IMR-90 (cell line): ENCODE measurements around the gene PRDM5. TPM values are rescaled to one million over a fixed set of nuclear protein-coding genes. Genes with fewer than 3 reads are reported as not detected.
A peak's percentile ranks its signal among the peaks of the same experiment; 100 is the strongest.

Experiments used
- ATAC-seq: fragments of 200-7000 bp; cut with Tn5 transposase; 2 replicates; pipeline ENCODE4 v1.9.1; 2020; ENCODE audit warnings: low read depth, mild to moderate bottlenecking, moderate library complexity
- BruUV-seq: library from RNA; stranded (reverse); fragments of 400-500 nt; replicated peaks from 2 replicates; lab custom pipeline; 2021; lab: Mats Ljungman, UMichigan
- CTCF ChIA-PET: fragments of 300-600 bp; formaldehyde crosslinking; extraction: SDS; loops from one replicate; lab custom pipeline; 2021; ENCODE audit warnings: antibody characterized with exemption; lab: Yijun Ruan, JAX
- POLR2A ChIA-PET: fragments of 300-600 bp; sonication (Branson Sonifier 250); formaldehyde crosslinking; loops from one replicate; lab custom pipeline; 2022; ENCODE audit warnings: antibody characterized with exemption; ENCODE audit not compliant: unreplicated experiment; lab: Charles Lee
- DNase-seq: peaks from one replicate; pipeline ENCODE4 v3.0.0; 2013
- H2AFZ ChIP-seq: replicated peaks from 2 replicates; pipeline ENCODE3; 2013; ENCODE audit warnings: low read length, mild to moderate bottlenecking; ENCODE audit not compliant: poor library complexity
- H2AK5ac ChIP-seq: 2 replicates; pipeline ENCODE4 v1.6.1; 2013; ENCODE audit warnings: low read depth, low read length, inconsistent platforms
- H2AK9ac ChIP-seq: replicated peaks from 2 replicates; pipeline ENCODE3; 2013; ENCODE audit warnings: mild to moderate bottlenecking, low read depth, low read length, moderate library complexity; ENCODE audit not compliant: poor library complexity
- H2BK120ac ChIP-seq: 2 replicates; pipeline ENCODE4 v1.6.1; 2013; ENCODE audit warnings: low read depth, low read length, inconsistent platforms
- H2BK15ac ChIP-seq: 3 replicates; pipeline ENCODE4 v1.6.1; 2013; ENCODE audit warnings: low read depth, low read length, inconsistent platforms
- H2BK20ac ChIP-seq: 2 replicates; pipeline ENCODE4 v1.6.1; 2013; ENCODE audit warnings: low read depth, mild to moderate bottlenecking, inconsistent platforms, low read length, moderate library complexity
- H2BK5ac ChIP-seq: 2 replicates; pipeline ENCODE4 v1.6.1; 2013; ENCODE audit warnings: mild to moderate bottlenecking, low read depth, low read length, inconsistent platforms; ENCODE audit not compliant: poor library complexity, severe bottlenecking
- H3K14ac ChIP-seq: replicated peaks from 2 replicates; pipeline ENCODE4 v1.6.1; 2013; ENCODE audit warnings: low read depth, low read length, inconsistent platforms
- H3K18ac ChIP-seq: 2 replicates; pipeline ENCODE4 v1.6.1; 2013; ENCODE audit warnings: low read depth, low read length, control low read depth
- H3K23ac ChIP-seq: 2 replicates; pipeline ENCODE4 v1.6.1; 2013; ENCODE audit warnings: low read depth, low read length, inconsistent platforms
- H3K27ac ChIP-seq: 2 replicates; pipeline ENCODE4 v1.5.1; 2013; ENCODE audit warnings: mild to moderate bottlenecking, control low read depth, low read length; ENCODE audit not compliant: insufficient read depth
- H3K27me3 ChIP-seq: 2 replicates; pipeline ENCODE4 v1.6.1; 2013; ENCODE audit warnings: low read length; ENCODE audit not compliant: control insufficient read depth, insufficient read depth
- H3K36me3 ChIP-seq: 2 replicates; pipeline ENCODE4 v1.6.1; 2013; ENCODE audit warnings: low read length, mixed read lengths; ENCODE audit not compliant: control insufficient read depth, insufficient read depth
- H3K4ac ChIP-seq: 2 replicates; pipeline ENCODE4 v1.6.1; 2013; ENCODE audit warnings: low read depth, low read length, inconsistent platforms
- H3K4me1 ChIP-seq: 2 replicates; pipeline ENCODE4 v1.6.1; 2013; ENCODE audit warnings: low read length, mixed read lengths; ENCODE audit not compliant: control insufficient read depth, insufficient read depth
- H3K4me2 ChIP-seq: 2 replicates; pipeline ENCODE4 v1.6.1; 2013; ENCODE audit warnings: low read depth, mild to moderate bottlenecking, control low read depth, low read length, moderate library complexity
- H3K4me3 ChIP-seq: 2 replicates; pipeline ENCODE4 v1.5.1; 2013; ENCODE audit warnings: low read depth, mild to moderate bottlenecking, control low read depth, low read length, moderate library complexity; ENCODE audit not compliant: insufficient read depth
- H3K56ac ChIP-seq: 2 replicates; pipeline ENCODE4 v1.6.1; 2013; ENCODE audit warnings: low read length, inconsistent platforms; ENCODE audit not compliant: insufficient read depth; ENCODE audit errors: extremely low read depth
- H3K79me1 ChIP-seq, 2 experiments: 2 replicates each; pipeline ENCODE4 v1.6.1; 2013; ENCODE audit warnings: low read length in 2 of 2, inconsistent platforms in 1 of 2, low read depth in 1 of 2
- H3K9ac ChIP-seq: 2 replicates; pipeline ENCODE4 v1.6.1; 2013; ENCODE audit warnings: low read depth, low read length, control low read depth
- H3K9me1 ChIP-seq: 2 replicates; pipeline ENCODE4 v1.6.1; 2013; ENCODE audit warnings: low read length, inconsistent platforms; ENCODE audit not compliant: insufficient read depth
- H3K9me3 ChIP-seq: 2 replicates; pipeline ENCODE4 v1.6.1; 2013; ENCODE audit warnings: low read length; ENCODE audit not compliant: control insufficient read depth, insufficient read depth
- H4K20me1 ChIP-seq: 2 replicates; pipeline ENCODE4 v1.6.1; 2013; ENCODE audit warnings: low read length, inconsistent platforms; ENCODE audit not compliant: insufficient read depth
- H4K5ac ChIP-seq: 2 replicates; pipeline ENCODE4 v1.6.1; 2013; ENCODE audit warnings: mild to moderate bottlenecking, low read depth, low read length, control low read depth
- H4K8ac ChIP-seq, 2 experiments: 2 replicates each; pipeline ENCODE4 v1.6.1; 2013; ENCODE audit warnings: low read depth in 2 of 2, low read length in 2 of 2, control low read depth in 1 of 2, inconsistent platforms in 1 of 2
- H4K91ac ChIP-seq: 2 replicates; pipeline ENCODE4 v1.6.1; 2013; ENCODE audit warnings: low read depth, low read length, inconsistent platforms; ENCODE audit not compliant: insufficient read depth
- CEBPB ChIP-seq: IDR thresholded peaks from 2 replicates; pipeline ENCODE4 v1.6.1; 2012; ENCODE audit warnings: low read depth, low read length, improper control_type of control experiment
- CHD1 ChIP-seq: IDR thresholded peaks from 2 replicates; pipeline ENCODE4 v1.6.1; 2012; ENCODE audit warnings: low read depth, low read length, improper control_type of control experiment
- FOS ChIP-seq: fragments of 150-350 bp; IDR thresholded peaks from 2 replicates; pipeline ENCODE4 v1.6.1; 2016; ENCODE audit warnings: low read depth, low read length
- MAFK ChIP-seq: IDR thresholded peaks from 2 replicates; pipeline ENCODE4 v1.6.1; 2012; ENCODE audit warnings: low read depth, low read length, improper control_type of control experiment
- MAZ ChIP-seq: IDR thresholded peaks from 2 replicates; pipeline ENCODE4 v1.6.1; 2012; ENCODE audit warnings: low read depth, mild to moderate bottlenecking, low read length, improper control_type of control experiment, moderate library complexity, borderline replicate concordance
- MXI1 ChIP-seq: IDR thresholded peaks from 2 replicates; pipeline ENCODE4 v1.6.1; 2012; ENCODE audit warnings: low read depth, mild to moderate bottlenecking, low read length, moderate library complexity, borderline replicate concordance
- RAD21 ChIP-seq: IDR thresholded peaks from 2 replicates; pipeline ENCODE4 v1.6.1; 2012; ENCODE audit warnings: low read length, improper control_type of control experiment
- RFX5 ChIP-seq: IDR thresholded peaks from 2 replicates; pipeline ENCODE4 v1.8.0; 2012; ENCODE audit warnings: low read depth, mild to moderate bottlenecking, low read length, moderate library complexity
- SMC3 ChIP-seq: fragments of 150-350 bp; IDR thresholded peaks from 2 replicates; pipeline ENCODE4 v1.6.1; 2016; ENCODE audit warnings: low read depth, mild to moderate bottlenecking, antibody characterized with exemption, low read length, moderate library complexity
- dilution Hi-C: fragments of 300-500 bp; cut with HindIII; formaldehyde crosslinking; loops from one replicate; pipeline ENCODE4 v1.14.3; 2018; ENCODE audit warnings: low sequenced_read_pairs; ENCODE audit not compliant: unreplicated experiment
- in situ Hi-C: fragments of 300-500 bp; cut with MboI; formaldehyde crosslinking; loops from 3 replicates; pipeline ENCODE4 v1.14.3; 2019; ENCODE audit warnings: low sequenced_read_pairs, inconsistent platforms, mixed read lengths
- intact Hi-C: fragments of 100-400 bp; cut with micrococcal nuclease; formaldehyde crosslinking; loops from 2 replicates; pipeline ENCODE4 v1.10.0; 2022
- polyA plus RNA-seq, 3 experiments: library from polyadenylated mRNA; depleted of rRNA; stranded (reverse); fragments of >200 nt; gene quantifications; 2 replicates each; pipeline ENCODE4 v1.2.3, GENCODE V29; 2012; ENCODE audit warnings: low replicate concordance in 1 of 3
- total RNA-seq: library from RNA; depleted of rRNA; stranded (reverse); fragments of >200 nt; gene quantifications from 2 replicates; pipeline ENCODE4 v1.2.3, GENCODE V29; 2012
- TF ChIP-seq, protein P1 (sequence below): fragments of 150-350 bp; IDR thresholded peaks from 2 replicates; pipeline ENCODE4 v1.6.1; 2017; ENCODE audit warnings: mild to moderate bottlenecking, antibody characterized with exemption, low read length, low read depth

PRDM5 gene
- total and polyA plus RNA-seq, 2 of the 4 experiments (the other 2 are of a cell fraction) = 4.1 to 10.8 TPM

DNA sequence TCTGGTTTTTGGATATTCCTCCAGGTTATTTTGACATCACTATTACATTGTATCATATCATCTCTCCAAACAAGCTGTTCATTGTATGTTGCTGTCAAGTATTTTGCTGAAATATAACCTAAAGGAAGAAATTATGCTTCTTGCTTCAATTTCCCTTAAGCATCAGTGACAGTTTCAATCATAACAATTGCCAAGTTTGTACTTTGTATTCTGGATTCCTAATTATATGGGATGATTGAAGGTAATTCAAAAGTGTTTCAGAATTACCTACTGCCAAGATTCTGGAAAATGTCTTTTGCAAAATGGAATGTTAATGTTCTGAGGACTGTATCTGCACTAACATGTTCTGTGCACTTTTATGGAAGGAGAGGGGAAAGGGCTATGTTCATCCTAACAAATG is 228.7 kb downstream of the PRDM5 start:
- no peaks in the 10 kb centered on the region; the same call in 1 of the 2 replicates for H3K9me1 ChIP-seq
- in situ Hi-C loops = no loop called here
- H2BK5ac ChIP-seq = no peak overlapping the region
- DNase-seq (no peak), ATAC-seq (no peak)
- H3K4me1 ChIP-seq = no peaks in the 10 kb centered on the region; the same call in 1 of the 2 replicates
- peak overlapping the region; percentile 11; the same call in 1 of the 2 replicates for H4K5ac ChIP-seq
- no peaks in the 10 kb centered on the region for H3K9me3 ChIP-seq
- BruUV-seq = no TSS peak
- no peaks in the 10 kb centered on the region for H3K27me3 ChIP-seq
- no peak overlapping the region for H2BK120ac ChIP-seq
- CTCF ChIA-PET = no interaction called here
- no peaks in the 10 kb centered on the region for H4K20me1 ChIP-seq
- no peak overlapping the region; the same call in 1 of the 2 replicates for H3K18ac ChIP-seq
- H2BK20ac ChIP-seq = no peak overlapping the region
- H3K4ac ChIP-seq = no peak overlapping the region
- H3K23ac ChIP-seq = no peak overlapping the region
- H2AFZ ChIP-seq = no peak overlapping the region
- no peak overlapping the region for H4K8ac ChIP-seq
- no peak overlapping the region for H3K4me3 ChIP-seq
- no peak overlapping the region for H2AK5ac ChIP-seq
- H2BK15ac ChIP-seq = no peak overlapping the region
- intact Hi-C loops = no loop called here
- TF ChIP-seq, protein P1, sequence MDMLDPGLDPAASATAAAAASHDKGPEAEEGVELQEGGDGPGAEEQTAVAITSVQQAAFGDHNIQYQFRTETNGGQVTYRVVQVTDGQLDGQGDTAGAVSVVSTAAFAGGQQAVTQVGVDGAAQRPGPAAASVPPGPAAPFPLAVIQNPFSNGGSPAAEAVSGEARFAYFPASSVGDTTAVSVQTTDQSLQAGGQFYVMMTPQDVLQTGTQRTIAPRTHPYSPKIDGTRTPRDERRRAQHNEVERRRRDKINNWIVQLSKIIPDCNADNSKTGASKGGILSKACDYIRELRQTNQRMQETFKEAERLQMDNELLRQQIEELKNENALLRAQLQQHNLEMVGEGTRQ = no peak
- TF ChIP-seq CHD1 (no peak), MAZ (no peak), CEBPB (no peak), RFX5 (no peak), MXI1 (no peak), MAFK (no peak), SMC3 (no peak), RAD21 (no peak), FOS (no peak)
- H3K9ac ChIP-seq = no peak overlapping the region
- H4K91ac ChIP-seq = no peak overlapping the region
- no peak overlapping the region for H3K14ac ChIP-seq
- H2AK9ac ChIP-seq = no peak overlapping the region
- H3K36me3 ChIP-seq = no peaks in the 10 kb centered on the region
- POLR2A ChIA-PET = no interaction called here
- H3K27ac ChIP-seq = no peak overlapping the region
- no peak overlapping the region for H3K4me2 ChIP-seq
- H3K56ac ChIP-seq = no peak overlapping the region
- no peaks in the 10 kb centered on the region for H3K79me1 ChIP-seq
- dilution Hi-C loops = no loop called here
